Sigmoid colon (tissue), 4 donors: ENCODE measurements around the gene PTGES2.

Experiments used
- CTCF ChIP-seq, 4 experiments: fragments of 450-650 bp in 3 of 4; fragments of 200-600 bp in 1 of 4; IDR thresholded peaks; one replicate each; pipeline ENCODE4 v1.5.1; 2016 to 2019; ENCODE audit warnings: antibody characterized with exemption in 4 of 4, mild to moderate bottlenecking in 3 of 4, moderate library complexity in 2 of 4
- POLR2A ChIP-seq, 2 donors: fragments of 450-650 bp; IDR thresholded peaks; one replicate each; pipeline ENCODE4 v1.6.1; 2016; ENCODE audit warnings: antibody characterized with exemption in 2 of 2, mild to moderate bottlenecking in 2 of 2, moderate library complexity in 2 of 2
- POLR2AphosphoS5 ChIP-seq, 4 donors: sonication (generic); formaldehyde crosslinking; IDR thresholded peaks; one replicate each; pipeline ENCODE4 v1.6.1; 2017; ENCODE audit warnings: antibody characterized with exemption in 4 of 4

- TF ChIP-seq POLR2A (IDR thresholded peaks at IDR 0.05) (no peak), CTCF (IDR thresholded peaks at IDR 0.05) (no peak), POLR2AphosphoS5 (IDR thresholded peaks at IDR 0.05) (no peak)
Measured at GRCh38 chr9:128150594-128151308, 23.2 kb upstream of the PTGES2 start.
